Activated B cell treated with CpG ODN at 0.5 μM for 24 hours (primary cell): Measurements from ENCODE around the gene PRICKLE2. TPM values are rescaled to one million over a fixed set of nuclear protein-coding genes. Genes with fewer than 3 reads are reported as not detected.

Experiments used
- ATAC-seq: fragments of 200-7000 bp; cut with Tn5 transposase; one replicate; pipeline ENCODE4 v1.10.0; 2021; ENCODE audit warnings: low read depth, mild to moderate bottlenecking, moderate library complexity
- CTCF ChIA-PET: fragments of 350-600 bp; sonication (Branson Sonifier 250); formaldehyde crosslinking; loops from one replicate; lab custom pipeline; 2021; ENCODE audit warnings: antibody characterized with exemption; lab: Charles Lee
- POLR2A ChIA-PET: fragments of 350-600 bp; sonication (Branson Sonifier 250); formaldehyde crosslinking; loops from one replicate; lab custom pipeline; 2021; ENCODE audit warnings: antibody characterized with exemption; lab: Charles Lee
- DNase-seq: peaks from one replicate; pipeline ENCODE4 v3.0.0; 2022
- H3K27ac Mint-ChIP-seq: one replicate; pipeline ENCODE4 v1.8.0; 2020; ENCODE audit warnings: mixed read lengths
- H3K27me3 Mint-ChIP-seq: one replicate; pipeline ENCODE4 v1.8.0; 2021; ENCODE audit warnings: mixed read lengths
- H3K36me3 Mint-ChIP-seq: one replicate; pipeline ENCODE4 v1.8.0; 2021; ENCODE audit warnings: low read depth, mixed read lengths
- H3K4me1 Mint-ChIP-seq: one replicate; pipeline ENCODE4 v1.8.0; 2021; ENCODE audit warnings: mixed read lengths
- H3K4me3 Mint-ChIP-seq: one replicate; pipeline ENCODE4 v1.8.0; 2020; ENCODE audit warnings: mild to moderate bottlenecking, mixed read lengths
- H3K9me3 Mint-ChIP-seq: one replicate; pipeline ENCODE4 v1.8.0; 2020; ENCODE audit warnings: mixed read lengths
- intact Hi-C: fragments of 100-400 bp; cut with micrococcal nuclease; formaldehyde crosslinking; loops from one replicate; pipeline ENCODE4 v1.15.1; 2024
- total RNA-seq: library from RNA; stranded (reverse); gene quantifications from 2 replicates; pipeline ENCODE4 v1.2.3, GENCODE V29; 2022
- TF ChIP-seq, protein P1 (sequence below): fragments of 200-600 bp; IDR thresholded peaks from one replicate; pipeline ENCODE4 v1.8.0; 2022; ENCODE audit warnings: antibody characterized with exemption, mild to moderate bottlenecking

The PRICKLE2 gene
- total RNA-seq, 1 donor from 2014 or later: 0.33 TPM

DNA sequence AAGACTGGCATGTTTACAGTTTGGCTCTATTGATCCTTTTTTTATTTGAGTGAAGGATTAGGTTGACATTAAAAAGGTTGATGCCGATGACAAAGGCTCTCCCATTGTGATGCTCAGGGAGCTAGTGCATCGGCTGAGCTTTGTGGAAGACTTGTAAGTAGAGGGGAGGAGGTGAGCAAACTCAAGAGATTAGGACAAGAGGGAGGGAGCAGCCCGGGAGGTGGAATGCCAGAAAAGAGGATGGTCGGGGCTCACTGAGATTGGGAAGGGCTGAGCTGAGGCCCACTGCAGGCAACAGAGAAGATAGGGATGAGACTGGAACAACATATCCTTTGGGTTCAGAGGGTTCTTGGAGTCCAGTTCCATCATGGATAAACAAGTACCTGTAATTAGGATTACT lies 175.4 kb downstream of the PRICKLE2 start:
- TF ChIP-seq, protein P1, sequence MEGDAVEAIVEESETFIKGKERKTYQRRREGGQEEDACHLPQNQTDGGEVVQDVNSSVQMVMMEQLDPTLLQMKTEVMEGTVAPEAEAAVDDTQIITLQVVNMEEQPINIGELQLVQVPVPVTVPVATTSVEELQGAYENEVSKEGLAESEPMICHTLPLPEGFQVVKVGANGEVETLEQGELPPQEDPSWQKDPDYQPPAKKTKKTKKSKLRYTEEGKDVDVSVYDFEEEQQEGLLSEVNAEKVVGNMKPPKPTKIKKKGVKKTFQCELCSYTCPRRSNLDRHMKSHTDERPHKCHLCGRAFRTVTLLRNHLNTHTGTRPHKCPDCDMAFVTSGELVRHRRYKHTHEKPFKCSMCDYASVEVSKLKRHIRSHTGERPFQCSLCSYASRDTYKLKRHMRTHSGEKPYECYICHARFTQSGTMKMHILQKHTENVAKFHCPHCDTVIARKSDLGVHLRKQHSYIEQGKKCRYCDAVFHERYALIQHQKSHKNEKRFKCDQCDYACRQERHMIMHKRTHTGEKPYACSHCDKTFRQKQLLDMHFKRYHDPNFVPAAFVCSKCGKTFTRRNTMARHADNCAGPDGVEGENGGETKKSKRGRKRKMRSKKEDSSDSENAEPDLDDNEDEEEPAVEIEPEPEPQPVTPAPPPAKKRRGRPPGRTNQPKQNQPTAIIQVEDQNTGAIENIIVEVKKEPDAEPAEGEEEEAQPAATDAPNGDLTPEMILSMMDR: no peak
- ATAC-seq (no peak), DNase-seq (no peak)
- intact Hi-C loops: no loop called here
- ChIA-PET CTCF (no interaction called here), POLR2A (no interaction called here)
- no peak overlapping the region for H3K4me3 Mint-ChIP-seq
- H3K27me3 Mint-ChIP-seq: peaks cover 12% of the 10 kb centered on the region
- H3K36me3 Mint-ChIP-seq: no peaks in the 10 kb centered on the region
- H3K4me1 Mint-ChIP-seq: peaks cover 4% of the 10 kb centered on the region
- H3K27ac Mint-ChIP-seq: no peak overlapping the region
- H3K9me3 Mint-ChIP-seq: no peaks in the 10 kb centered on the region

DNA sequence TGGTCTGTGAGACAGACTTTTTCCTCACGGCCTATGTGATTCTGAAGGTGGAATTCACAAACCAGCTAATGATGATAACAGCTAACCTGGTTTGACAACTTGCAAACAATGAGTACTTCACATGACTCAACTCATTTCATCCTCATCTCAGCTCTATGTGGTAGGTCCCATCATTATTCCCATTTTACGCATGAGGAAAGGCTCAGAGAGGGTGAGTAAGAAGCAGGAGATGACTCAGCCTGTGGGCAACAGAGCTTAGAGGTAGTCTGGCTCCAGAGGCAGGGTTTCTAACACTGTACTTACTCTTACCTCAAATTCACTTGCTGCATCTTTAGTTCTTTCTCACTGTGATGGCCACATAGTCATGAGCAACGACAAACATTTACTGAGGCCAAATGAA lies 176.1 kb downstream of the PRICKLE2 start:
- H3K27ac Mint-ChIP-seq: no peak overlapping the region
- TF ChIP-seq, protein P1: no peak

DNA sequence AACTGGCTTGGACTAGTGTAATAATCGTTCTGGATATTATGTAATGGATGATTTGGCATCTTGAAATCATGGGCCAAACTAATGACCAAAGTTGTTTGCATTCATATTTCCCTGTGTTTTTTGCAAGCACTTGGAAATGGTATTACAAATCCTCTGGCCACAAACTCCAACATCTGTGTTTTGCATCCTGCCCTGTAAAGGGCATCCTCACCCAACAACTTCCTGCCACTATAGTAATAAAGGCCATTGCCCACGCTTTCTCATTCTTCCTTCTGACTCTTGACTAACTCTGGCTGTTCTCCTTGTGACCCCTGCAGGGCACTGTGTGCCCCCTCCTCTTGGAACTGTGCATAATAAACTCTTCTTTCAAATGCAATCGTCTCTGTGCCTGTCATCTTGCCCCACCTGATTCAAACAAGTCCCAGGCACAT lies 176.6 kb downstream of the PRICKLE2 start:
- H3K9me3 Mint-ChIP-seq: no peaks in the 10 kb centered on the region
- TF ChIP-seq, protein P1: no peak
- peaks cover 11% of the 10 kb centered on the region for H3K27me3 Mint-ChIP-seq
- H3K4me3 Mint-ChIP-seq: no peak overlapping the region
- H3K27ac Mint-ChIP-seq: no peak overlapping the region
- ChIA-PET CTCF (no interaction called here), POLR2A (no interaction called here)
- intact Hi-C loops: no loop called here
- peaks cover 4% of the 10 kb centered on the region for H3K4me1 Mint-ChIP-seq
- no peak for DNase-seq
- no peak for ATAC-seq
- H3K36me3 Mint-ChIP-seq: no peaks in the 10 kb centered on the region

More for the DNA sequence above, 176.1 kb downstream of the PRICKLE2 start:
- DNase-seq (no peak), ATAC-seq (no peak)
- H3K36me3 Mint-ChIP-seq: no peaks in the 10 kb centered on the region
- peaks cover 11% of the 10 kb centered on the region for H3K27me3 Mint-ChIP-seq
- no peak overlapping the region for H3K4me3 Mint-ChIP-seq
- CTCF ChIA-PET: no interaction called here
- peaks cover 4% of the 10 kb centered on the region for H3K4me1 Mint-ChIP-seq
- H3K9me3 Mint-ChIP-seq: no peaks in the 10 kb centered on the region
- POLR2A ChIA-PET: no interaction called here
- intact Hi-C loops: no loop called here

DNA sequence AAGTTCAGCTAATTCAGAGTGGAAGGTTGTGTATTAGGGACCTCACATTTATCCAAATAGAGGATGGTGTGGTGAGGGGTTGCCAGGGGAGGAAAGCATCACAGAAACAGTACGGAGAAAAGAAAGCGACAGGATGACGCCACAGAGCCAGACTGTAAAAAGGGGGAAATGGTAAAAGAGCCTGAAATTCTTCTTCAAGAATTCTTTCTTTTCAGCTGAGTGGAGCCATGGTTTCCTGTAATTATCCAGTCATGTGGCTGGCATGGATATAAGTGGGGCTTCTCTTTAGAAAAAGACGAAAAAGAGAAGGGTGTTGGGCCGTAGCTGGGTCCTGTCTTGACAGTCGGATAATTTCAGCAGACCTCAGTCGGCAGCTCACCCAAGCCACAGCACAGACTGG lies 177.5 kb downstream of the PRICKLE2 start:
- ChIA-PET POLR2A (no interaction called here), CTCF (no interaction called here)
- Mint-ChIP-seq H3K36me3 (no peaks in the 10 kb centered on the region), H3K4me1 (peaks cover 4% of the 10 kb centered on the region), H3K9me3 (no peaks in the 10 kb centered on the region), H3K27me3 (peaks cover 11% of the 10 kb centered on the region), H3K4me3 (no peak overlapping the region), H3K27ac (no peak overlapping the region)
- DNase-seq (no peak), ATAC-seq (no peak)
- TF ChIP-seq, protein P1: no peak
- intact Hi-C loops: no loop called here

DNA sequence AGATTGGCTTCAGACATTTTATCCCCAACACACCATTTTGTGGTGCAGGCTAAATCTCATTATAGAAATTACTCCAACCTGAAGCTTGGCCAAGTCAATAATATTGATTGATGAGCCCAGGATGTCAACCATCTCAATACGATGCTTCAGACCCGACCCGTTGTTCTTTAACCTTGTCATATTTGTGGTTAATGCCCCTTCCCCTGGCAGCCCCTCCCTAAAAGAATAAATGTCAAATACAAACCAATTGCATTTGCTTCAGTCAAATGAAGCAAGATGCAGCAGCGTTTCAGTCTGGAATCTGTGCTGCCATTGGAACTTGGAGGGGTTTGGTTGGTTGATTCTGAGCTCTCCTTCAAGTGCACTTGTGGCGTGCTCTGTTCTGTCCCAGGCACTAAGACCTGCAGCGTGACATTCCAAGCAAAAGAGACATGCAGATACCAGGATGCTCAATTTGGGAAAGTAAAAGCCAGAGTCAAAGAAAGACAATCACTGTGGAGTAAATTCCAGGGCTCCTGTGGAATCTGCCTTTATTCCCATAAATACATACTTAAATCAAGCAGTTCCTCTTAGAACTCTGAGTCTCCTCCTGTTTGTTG lies 178.2 kb downstream of the PRICKLE2 start:
- no peaks in the 10 kb centered on the region for H3K36me3 Mint-ChIP-seq
- no peak for DNase-seq
- POLR2A ChIA-PET: no interaction called here
- CTCF ChIA-PET: no interaction called here
- H3K4me3 Mint-ChIP-seq: no peak overlapping the region
- H3K9me3 Mint-ChIP-seq: no peaks in the 10 kb centered on the region
- H3K4me1 Mint-ChIP-seq: peaks cover 4% of the 10 kb centered on the region
- peaks cover 11% of the 10 kb centered on the region for H3K27me3 Mint-ChIP-seq
- TF ChIP-seq, protein P1: no peak
- no peak for ATAC-seq
- no peak overlapping the region for H3K27ac Mint-ChIP-seq
- intact Hi-C loops: no loop called here
